GM10266 (cell line): ENCODE results near the gene DNMT3A.
A peak's percentile ranks its signal among the peaks of the same experiment; 100 is the strongest.

Experiments
- DNase-seq: peaks from one replicate; pipeline ENCODE4 v3.0.0; 2012; ENCODE audit errors: extremely low spot score
- TF ChIP-seq, protein P1 (sequence below): IDR thresholded peaks from 2 replicates; pipeline ENCODE4 v1.5.1; 2012; ENCODE audit warnings: mild to moderate bottlenecking, low read depth; ENCODE audit not compliant: control insufficient read depth, insufficient read depth; ENCODE audit errors: missing control alignments

Gene DNMT3A

DNA sequence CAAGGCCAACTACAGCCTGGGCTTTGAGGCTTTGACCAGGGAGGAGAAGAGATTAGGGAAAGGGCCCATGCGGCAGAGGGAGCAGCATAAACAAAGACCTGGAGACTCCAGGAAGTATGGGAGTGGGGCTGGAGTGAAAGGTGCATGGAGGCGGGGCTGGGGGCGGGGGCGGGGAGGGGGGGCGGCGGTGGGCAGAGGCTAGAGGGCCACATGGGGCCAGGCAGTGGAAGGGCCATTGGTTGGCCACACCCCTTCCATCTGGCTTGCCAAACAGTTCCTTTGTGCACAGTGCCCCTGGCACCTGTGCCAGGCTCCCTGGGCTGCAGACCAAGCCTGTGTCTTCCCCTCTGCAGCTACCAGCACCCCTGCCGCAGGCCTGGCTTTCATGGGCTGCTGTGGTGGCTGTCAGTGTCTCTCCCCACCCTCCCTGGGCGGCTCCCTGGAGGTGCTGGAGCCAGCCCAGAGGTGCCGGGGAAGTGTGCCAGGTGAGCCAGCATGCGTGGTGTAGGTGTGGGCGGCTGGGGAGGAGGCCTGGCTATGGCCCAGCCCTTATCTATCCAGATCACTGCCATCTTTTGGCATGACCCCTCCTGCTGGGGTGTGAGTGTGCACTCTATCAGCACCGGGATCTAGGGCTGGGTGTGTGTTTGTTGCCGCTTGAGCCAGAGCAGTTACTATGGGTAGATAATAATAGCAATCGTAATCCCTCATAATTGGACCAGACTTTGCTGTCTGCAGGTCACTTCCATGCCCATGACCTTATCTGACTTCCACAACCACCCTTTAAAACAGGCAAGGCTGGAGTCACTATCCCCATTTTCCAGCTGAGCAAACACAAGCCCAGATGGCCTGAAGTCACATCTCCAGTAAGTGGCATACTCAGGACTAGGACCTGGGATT lies 30.5 kb downstream of the DNMT3A start:
- TF ChIP-seq, protein P1, sequence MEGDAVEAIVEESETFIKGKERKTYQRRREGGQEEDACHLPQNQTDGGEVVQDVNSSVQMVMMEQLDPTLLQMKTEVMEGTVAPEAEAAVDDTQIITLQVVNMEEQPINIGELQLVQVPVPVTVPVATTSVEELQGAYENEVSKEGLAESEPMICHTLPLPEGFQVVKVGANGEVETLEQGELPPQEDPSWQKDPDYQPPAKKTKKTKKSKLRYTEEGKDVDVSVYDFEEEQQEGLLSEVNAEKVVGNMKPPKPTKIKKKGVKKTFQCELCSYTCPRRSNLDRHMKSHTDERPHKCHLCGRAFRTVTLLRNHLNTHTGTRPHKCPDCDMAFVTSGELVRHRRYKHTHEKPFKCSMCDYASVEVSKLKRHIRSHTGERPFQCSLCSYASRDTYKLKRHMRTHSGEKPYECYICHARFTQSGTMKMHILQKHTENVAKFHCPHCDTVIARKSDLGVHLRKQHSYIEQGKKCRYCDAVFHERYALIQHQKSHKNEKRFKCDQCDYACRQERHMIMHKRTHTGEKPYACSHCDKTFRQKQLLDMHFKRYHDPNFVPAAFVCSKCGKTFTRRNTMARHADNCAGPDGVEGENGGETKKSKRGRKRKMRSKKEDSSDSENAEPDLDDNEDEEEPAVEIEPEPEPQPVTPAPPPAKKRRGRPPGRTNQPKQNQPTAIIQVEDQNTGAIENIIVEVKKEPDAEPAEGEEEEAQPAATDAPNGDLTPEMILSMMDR, result no peak
- no peak for DNase-seq

DNA sequence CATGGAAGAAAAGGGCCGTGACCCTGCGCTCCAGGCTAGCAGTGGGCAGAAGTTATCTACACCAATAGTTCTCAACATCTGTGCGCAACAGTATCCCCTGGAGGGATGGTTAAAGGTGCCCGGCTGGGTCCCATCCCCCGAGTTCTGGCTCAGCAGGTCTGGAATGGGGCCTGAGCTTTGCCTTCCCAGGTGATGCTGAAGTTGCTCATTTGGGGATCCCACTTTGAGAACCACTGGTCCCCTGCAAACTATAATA lies 31.1 kb downstream of the DNMT3A start:
- TF ChIP-seq, protein P1, result no peak
- no peak for DNase-seq

DNA sequence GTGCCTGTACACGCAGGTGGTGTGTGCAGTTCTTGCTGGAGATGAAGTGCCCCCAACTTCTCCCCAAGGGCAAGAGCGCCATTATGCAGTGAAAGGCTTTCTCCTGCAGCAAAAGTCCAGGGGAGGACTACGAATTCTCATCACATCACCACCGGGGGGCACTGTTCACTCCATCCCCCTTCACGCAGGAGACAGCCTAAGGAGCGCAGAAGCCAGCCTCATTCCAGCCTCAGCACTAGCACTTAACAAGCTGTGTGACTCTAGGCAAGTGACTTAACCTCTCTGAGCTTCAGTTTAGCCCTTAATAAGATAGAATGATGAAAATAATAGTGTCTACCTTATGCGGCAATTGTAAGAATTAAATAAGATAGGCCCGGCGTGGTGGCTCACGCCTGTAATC lies 32.3 kb downstream of the DNMT3A start:
- peak; percentile 66 for DNase-seq
- TF ChIP-seq, protein P1, result peak; percentile 43

DNA sequence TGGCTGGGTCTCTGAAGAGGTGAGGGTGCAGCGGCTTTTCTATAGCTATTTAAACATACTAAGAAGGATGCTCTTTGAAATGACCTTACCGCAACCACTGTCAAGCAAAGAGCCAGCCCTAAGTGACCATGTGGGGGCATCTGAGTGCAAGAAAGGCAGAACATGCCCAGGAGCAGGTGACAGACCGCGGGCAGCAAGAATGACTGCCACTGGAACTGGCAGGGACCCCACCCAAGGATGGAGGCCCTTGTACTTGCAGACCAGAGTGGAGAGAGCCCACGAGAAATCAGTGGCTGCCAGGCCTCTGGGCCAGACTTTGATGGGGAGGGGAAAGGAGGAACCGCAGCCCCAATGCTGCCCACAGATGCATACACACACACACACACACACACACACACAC lies 33.1 kb downstream of the DNMT3A start:
- TF ChIP-seq, protein P1, result no peak
- DNase-seq, result no peak

DNA sequence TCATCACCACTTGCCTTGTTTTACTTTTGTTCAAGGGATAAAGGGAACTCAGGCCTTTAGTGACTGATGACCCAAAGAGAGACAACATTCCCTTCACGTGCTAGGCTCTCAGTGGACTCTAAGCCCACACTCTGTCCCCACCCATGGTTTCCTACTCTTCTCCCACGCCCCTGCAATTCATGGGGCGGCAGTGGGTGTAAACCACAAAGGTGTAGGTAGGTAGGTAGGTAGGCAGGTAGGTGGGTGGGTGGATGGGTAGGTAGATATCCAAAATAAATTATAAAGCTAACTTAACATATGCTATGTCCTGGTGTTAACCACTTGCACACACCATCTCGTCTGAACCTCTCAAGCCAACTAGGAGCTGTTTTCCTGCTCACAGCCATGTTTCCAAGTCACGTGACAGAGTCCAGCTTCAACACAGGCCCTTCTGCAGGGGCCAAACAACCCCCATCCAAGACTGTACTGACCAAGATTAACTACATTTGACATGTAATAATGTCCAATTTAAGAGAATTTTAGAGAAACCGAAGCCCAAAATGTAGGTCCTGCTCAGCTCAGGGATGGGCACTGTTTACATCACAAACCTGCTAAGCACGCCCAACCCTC lies 33.7 kb downstream of the DNMT3A start:
- DNase-seq, result no peak

DNA sequence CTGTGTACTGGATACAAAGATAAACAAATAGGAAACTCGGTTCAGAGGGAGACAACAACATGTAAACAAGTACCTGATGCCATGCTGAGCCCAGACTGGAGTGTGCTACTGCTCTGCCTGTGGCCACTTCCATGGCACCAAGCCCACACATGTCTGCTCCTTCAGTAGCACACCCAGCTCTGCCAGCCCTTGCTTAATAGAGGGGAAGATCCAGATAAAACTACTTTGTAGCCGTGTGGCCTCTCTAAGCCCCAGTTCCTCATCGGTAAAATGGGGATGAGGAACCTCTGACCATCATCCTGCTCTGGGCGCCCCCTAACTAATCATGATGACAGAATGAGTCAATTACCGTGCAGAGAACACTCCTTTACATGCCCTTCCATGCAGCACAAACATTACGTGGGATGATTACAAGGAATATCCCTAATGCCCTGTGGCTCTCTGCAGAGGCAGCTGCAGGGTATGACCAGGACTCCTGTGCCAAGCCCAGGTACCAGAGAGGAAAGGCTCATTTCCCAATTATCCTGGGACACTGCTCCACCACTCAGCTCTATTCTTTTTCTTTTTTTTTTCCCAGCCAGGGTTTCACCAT lies 34.9 kb downstream of the DNMT3A start:
- no peak for DNase-seq
- TF ChIP-seq, protein P1, result no peak

More for the DNA sequence above, 33.7 kb downstream of the DNMT3A start:
- TF ChIP-seq, protein P1, result no peak

DNA sequence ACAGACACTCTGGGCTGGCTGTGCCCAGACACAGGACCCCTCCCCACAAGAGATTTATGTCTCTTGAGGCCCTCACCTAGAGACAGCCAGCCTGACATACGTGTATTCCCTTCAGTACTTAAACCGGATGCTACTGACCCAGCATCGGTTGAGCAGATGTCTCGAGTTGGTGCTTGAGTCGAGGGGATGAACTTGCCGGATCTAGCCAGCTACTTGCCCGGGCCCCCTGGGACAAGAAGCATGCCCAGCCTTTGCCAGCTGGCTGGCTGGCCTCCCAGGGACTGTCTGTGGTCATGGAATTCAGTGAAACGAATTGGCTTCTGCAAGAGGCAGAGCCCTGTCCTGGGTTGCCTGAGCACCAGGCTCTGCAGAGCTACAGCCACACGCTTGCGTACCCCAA lies 36.0 kb downstream of the DNMT3A start:
- TF ChIP-seq, protein P1, result no peak
- DNase-seq, result no peak
